HEK293T (cell line): ENCODE measurements around the gene LHPP.

Experiments
- ARNT ChIP-seq: fragments of 450-650 bp; IDR thresholded peaks from 2 replicates; pipeline ENCODE4 v1.6.1; 2017; ENCODE audit warnings: mild to moderate bottlenecking
- BHLHE40 ChIP-seq: fragments of 450-650 bp; IDR thresholded peaks from 2 replicates; pipeline ENCODE4 v1.6.1; 2016; ENCODE audit warnings: mild to moderate bottlenecking, moderate library complexity, borderline replicate concordance
- ELF4 ChIP-seq: fragments of 450-650 bp; IDR thresholded peaks from 2 replicates; pipeline ENCODE4 v1.6.1; 2017; ENCODE audit warnings: antibody characterized with exemption
- FOXA1 ChIP-seq: fragments of 450-650 bp; IDR thresholded peaks from 2 replicates; pipeline ENCODE4 v1.6.1; 2016; ENCODE audit warnings: mild to moderate bottlenecking
- FOXK2 ChIP-seq: fragments of 450-650 bp; IDR thresholded peaks from 2 replicates; pipeline ENCODE4 v1.6.1; 2016; ENCODE audit warnings: mild to moderate bottlenecking
- HDGF ChIP-seq: fragments of 450-650 bp; IDR thresholded peaks from 2 replicates; pipeline ENCODE4 v1.6.1; 2017; ENCODE audit warnings: antibody characterized with exemption, borderline replicate concordance
- NFRKB ChIP-seq: fragments of 450-650 bp; IDR thresholded peaks from 2 replicates; pipeline ENCODE4 v1.6.1; 2016; ENCODE audit warnings: mild to moderate bottlenecking, moderate library complexity
- PKNOX1 ChIP-seq: fragments of 450-650 bp; IDR thresholded peaks from 2 replicates; pipeline ENCODE4 v1.6.1; 2016
- SP1 ChIP-seq: fragments of 450-650 bp; IDR thresholded peaks from 2 replicates; pipeline ENCODE4 v1.6.1; 2017
- SUZ12 ChIP-seq: fragments of 450-650 bp; IDR thresholded peaks from 2 replicates; pipeline ENCODE4 v1.6.1; 2016; ENCODE audit warnings: mild to moderate bottlenecking
- TARDBP ChIP-seq: fragments of 450-650 bp; IDR thresholded peaks from 2 replicates; pipeline ENCODE4 v1.6.1; 2016
- ZNF384 ChIP-seq: fragments of 450-650 bp; IDR thresholded peaks from 2 replicates; pipeline ENCODE4 v1.6.1; 2016

GRCh38 chr10:124598773-124599587, 137.4 kb downstream of the LHPP start:
- TF ChIP-seq SP1 = no peak
- TF ChIP-seq PKNOX1 = no peak
- TF ChIP-seq ELF4 = no peak
- no peak for TF ChIP-seq BHLHE40
- no peak for TF ChIP-seq SUZ12
- TF ChIP-seq TARDBP = no peak
- TF ChIP-seq FOXK2 = no peak
- TF ChIP-seq FOXA1 = no peak
- TF ChIP-seq HDGF = no peak
- no peak for TF ChIP-seq ZNF384
- no peak for TF ChIP-seq NFRKB
- no peak for TF ChIP-seq ARNT
